Activated CD4-positive, alpha-beta T cell treated with anti-CD3 and anti-CD28 coated beads for 4 hours (primary cell): ENCODE results near the gene INSR.
"Not testable (repeated sequence)": the region's sequence is repeated elsewhere in the genome, so short reads cannot be mapped to it uniquely, and the experiment has no call there.

Source experiments
- DNase-seq, 2 donors: peaks; one replicate each; pipeline ENCODE4 v3.0.0-alpha.2; 2020

Gene INSR

DNA sequence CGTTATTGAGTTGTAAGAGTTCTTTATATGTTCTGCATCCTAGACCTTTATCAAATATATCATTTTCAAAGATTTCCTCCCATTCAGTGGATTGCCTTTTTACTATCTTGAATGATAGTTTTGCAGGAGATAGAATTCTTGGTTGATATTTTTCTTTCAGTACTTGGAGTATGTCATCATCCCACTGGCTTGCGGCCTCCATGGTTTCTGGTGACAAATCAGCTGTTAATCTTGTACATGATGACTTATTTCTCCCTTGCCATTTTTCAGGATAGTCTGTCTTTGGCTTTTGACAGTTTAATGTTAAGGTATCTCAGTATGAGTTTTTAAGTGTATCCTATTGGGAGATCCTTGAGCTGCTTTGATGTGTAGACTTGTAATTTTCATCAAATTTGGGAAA, 216.2 kb downstream of the INSR start:
- DNase-seq = no peak

GRCh38 chr19:7076151-7076550, 218.1 kb downstream of the INSR start:
- no peak for DNase-seq

GRCh38 chr19:7074705-7075282, 219.4 kb downstream of the INSR start:
- no peak for DNase-seq

GRCh38 chr19:7072541-7072940, 221.7 kb downstream of the INSR start:
- DNase-seq = no peak

DNA sequence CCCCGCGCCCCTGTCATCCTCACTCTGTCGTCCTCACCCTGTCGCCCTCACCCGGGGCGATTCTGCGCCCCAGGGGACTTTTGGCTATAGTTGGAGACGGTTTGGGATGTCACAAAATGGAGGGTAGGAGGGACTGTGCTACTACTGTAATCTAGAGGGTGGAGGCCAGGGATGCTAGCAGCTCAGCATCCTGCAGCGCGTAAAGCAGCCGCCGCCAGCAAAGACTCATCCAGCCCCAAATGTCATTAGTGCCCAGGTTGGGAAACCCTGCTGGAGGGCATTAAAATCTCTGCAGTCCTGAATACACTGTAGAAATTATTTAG, 224.3 kb downstream of the INSR start:
- DNase-seq = no peak

DNA sequence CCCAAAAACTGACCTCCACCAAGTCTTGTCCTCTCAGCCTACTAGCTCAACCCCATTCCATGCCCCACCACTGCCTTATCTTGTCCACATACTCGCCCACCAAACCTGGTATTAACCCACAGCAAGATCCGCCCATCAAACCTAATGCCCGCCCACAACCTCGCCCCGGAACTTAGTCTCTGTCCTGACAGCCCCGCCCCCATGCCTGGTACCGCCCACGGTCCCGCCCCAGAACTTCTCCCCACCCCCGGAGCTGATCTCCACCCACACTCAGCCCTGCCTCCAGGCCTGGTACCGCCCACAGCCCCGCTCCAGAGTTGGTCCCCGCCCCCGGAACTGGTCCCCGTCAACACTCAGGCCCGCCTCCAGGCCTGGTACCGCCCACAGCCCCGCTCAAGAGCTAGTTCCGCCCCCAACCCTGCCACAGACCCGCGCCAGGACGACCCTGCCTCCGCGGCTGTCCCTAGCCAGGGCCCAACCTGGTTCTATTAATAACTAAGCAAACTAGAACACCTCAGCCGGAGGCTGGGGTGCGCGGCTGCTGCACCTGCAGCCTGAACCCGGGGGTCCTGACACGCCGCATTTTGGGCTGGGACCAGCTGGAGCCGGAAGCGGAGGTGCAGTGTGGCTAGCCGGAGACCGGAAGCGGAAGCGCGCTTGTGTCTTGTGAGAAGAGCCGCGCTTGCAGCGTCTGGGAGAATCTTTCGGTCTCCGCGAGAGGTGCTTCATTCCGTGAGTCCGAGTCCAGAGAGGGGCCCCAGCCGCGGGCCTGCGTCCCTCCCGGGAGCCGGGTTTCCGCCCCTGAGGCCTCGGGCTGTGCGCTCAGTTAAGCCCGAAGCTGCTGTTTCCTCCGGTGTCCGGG, 224.9 kb downstream of the INSR start, which contains the start of gene ZNF557:
TSS of gene ZNF557 (plus strand) at position 662 of the 862 bp plus-strand sequence. CDS start 5,372 bp downstream, outside the sequence.
- DNase-seq = peak; percentile 99 to 100

DNA sequence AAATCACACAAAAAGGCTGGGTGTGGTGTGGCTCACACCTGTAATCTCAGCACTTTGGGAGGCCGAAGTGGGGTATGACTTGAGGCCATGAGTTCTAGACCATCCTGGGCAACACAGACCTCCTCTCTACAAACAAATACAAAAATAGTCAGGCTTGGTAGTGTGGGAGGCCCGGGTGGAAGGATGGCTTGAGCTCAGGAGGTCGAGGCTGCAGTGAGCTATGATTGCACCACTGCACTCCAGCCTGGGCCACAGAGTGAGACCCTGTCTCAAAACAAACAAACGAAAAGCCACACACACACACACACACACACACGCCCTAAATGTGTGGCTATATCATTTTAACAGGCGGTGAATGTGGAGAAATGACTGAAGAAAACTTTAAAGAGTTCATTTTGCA, 225.6 kb downstream of the INSR start:
- DNase-seq = no peak

DNA sequence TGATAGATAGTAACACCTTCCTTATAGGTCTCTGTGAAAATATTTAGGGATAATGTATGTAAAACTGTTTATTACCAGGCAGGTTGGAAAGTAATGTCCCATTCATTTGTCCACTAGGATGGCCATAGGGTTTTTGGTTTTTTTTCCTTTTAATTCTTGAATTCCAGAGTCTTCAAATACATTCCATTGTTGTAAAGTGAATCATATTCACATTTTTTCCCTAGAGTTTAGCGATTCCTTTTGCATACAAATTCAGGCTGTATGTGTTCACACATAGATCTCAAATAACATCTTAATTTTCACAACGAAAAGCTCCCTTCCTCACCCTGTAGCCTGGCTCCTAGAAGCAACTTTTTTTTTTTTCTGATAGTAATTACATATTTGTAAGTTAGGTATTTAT, 226.5 kb downstream of the INSR start:
- DNase-seq = no peak

DNA sequence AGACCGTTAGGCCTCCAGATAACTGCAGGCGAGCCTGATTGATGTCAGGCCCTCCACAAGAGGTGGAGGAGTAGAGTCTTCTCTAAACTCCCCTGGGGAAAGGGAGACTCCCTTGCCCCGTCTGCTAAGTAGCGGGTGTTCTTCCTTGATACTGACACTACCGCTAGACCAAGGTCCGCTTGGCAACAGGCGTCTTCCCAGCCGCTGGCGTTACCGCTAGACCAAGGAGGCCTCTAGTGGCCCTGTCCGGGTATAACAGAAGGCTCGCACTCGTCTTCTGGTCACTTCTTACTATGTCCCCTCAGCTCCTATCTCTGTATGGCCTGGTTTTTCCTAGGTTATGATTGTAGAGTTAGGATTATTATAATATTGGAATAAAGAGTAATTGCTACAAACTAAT, 227.1 kb downstream of the INSR start:
- DNase-seq = not testable (repeated sequence)

GRCh38 chr19:7063764-7064418, 230.3 kb downstream of the INSR start:
- no peak for DNase-seq

GRCh38 chr19:7063339-7063738, 230.9 kb downstream of the INSR start:
- no peak for DNase-seq
